GM21423 (cell line): ENCODE measurements around the gene MYO10.
"Not testable (repeated sequence)": the region's sequence is repeated elsewhere in the genome, so short reads cannot be mapped to it uniquely, and the experiment has no call there.

Experiments
- ATAC-seq: cut with Tn5 transposase; IDR thresholded peaks from one replicate; pipeline ENCODE4 v1.9.1; 2021; ENCODE audit warnings: mild to moderate bottlenecking, moderate library complexity; ENCODE audit not compliant: unreplicated experiment

Gene MYO10

DNA sequence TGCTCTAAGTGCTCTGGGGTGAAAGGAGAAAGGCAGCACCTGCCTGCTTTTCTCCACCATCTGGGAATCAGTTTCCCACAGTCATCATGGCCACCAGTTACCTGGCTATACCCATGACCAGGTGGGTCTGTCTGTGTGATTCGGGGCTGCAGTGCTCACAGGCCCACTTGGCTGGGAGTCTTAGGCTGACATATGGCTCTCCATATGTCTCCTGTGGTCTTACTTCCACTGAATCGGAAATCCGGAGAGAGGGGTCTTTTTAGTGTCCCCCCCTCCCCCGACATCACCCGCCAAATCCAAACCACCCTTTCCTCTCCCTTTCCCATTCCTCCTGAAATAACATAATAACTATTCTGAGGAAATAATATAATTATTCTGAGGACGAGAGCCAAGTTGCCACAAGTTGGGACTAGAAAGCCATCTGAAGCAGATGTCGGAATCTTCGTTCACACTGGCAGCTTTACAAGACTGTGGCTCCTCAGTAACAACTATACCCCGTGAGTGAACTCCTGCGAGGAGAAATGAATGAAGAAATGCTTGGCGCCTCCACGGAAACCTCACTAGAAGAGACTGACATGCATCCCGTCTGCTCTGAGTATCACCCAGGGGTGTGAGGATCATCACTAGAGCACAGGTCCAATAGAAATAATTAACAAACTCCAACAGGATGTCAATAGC is 143.4 kb downstream of the MYO10 start:
- no peak for ATAC-seq

DNA sequence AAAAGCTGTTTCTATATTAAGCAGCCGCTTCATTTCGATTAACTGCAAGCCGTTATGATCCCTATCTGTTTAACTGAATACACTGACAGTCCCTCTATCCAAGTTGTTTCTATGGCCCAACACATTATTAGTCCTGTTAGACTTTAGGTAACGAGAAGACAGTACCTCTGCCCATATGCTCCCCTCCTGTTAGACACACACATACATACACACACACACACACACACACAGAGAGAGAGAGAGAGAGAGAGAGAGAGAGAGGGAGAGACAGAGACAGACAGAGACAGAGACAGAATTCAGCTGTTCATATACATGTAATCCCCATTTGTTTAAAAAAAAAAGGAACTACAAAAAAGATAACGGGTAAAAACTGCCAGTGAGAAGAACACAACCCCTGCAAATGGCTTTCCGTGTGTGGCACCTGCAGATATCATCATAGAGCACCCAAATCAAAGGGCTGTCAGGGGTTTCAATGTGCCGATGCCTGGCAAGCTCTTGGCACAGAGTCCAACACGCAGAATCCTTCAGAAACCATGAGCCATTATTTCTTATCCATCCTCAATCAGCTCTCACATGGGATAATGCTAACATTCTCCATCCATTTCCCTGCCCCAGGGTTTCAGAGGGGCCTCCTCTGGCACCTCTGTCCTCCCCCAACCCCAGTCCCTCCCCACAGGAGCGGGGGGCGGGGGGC is 144.0 kb downstream of the MYO10 start:
- no peak for ATAC-seq

DNA sequence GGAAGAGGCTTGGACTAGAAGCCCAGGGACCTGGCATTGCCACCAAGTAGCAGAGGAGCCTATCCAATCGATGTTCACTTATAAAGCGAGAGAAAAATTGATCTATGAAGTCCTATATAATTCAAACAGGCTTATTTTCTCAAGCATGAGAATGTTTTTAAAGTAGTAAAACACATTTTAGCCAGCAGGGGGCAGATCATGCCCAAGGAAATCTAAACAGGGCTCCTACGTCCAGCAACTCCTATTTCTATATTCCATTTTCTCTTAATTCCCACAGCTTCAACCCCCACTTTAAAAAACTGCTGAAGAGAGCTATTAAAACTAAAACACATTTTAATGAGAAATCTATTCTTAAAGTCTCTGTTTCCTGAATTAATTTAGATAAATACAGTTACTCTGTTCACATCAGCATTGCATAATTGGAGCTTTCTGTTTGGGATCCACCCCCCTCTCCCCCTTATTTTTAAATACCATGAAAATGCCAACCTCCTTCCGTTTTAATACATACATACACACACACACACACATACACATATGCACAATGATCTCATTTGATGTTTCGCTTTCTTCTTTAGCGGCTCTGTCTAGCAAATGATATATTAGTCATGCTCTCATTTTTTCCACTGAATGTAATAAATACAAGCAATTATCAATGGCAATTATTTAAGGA is 144.9 kb downstream of the MYO10 start:
- ATAC-seq: no peak

DNA sequence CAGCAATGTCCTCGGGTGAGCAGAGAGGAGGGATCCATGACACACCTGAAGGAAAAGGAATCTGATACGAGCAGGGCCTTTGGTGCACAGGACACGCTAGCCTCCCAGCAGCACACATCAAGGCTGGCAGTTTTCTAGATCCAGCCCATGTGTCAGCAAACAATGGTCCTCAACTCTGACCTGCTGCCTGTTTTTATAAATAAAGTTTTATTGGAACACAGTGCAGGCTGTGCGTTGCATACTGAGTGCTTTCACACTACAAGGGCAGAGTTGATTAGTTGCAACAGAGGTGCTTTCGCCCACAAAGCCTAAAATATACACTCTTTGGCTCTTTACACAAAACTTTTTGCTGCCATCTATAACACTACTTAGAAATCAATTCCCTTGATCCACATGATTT is 147.1 kb downstream of the MYO10 start:
- no peak for ATAC-seq

DNA sequence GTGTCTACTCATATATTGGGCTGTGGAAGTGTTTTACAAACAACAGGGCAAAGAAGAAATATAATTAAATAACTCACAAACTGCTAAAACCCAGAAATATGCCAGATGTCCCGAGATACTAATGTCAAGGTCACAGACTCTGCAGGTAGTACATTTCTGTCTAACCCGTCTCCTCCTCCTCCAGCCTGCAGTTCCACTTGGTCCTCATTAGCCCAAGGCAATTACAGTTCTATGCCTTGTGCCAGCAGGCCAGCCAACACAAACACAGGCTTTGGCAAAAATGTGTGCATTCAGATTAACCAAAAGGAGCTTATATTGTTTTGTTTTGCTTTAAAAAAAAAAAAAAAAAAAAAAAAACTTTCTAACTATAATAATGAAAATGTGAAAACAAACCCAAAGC is 148.8 kb downstream of the MYO10 start:
- ATAC-seq: no peak

DNA sequence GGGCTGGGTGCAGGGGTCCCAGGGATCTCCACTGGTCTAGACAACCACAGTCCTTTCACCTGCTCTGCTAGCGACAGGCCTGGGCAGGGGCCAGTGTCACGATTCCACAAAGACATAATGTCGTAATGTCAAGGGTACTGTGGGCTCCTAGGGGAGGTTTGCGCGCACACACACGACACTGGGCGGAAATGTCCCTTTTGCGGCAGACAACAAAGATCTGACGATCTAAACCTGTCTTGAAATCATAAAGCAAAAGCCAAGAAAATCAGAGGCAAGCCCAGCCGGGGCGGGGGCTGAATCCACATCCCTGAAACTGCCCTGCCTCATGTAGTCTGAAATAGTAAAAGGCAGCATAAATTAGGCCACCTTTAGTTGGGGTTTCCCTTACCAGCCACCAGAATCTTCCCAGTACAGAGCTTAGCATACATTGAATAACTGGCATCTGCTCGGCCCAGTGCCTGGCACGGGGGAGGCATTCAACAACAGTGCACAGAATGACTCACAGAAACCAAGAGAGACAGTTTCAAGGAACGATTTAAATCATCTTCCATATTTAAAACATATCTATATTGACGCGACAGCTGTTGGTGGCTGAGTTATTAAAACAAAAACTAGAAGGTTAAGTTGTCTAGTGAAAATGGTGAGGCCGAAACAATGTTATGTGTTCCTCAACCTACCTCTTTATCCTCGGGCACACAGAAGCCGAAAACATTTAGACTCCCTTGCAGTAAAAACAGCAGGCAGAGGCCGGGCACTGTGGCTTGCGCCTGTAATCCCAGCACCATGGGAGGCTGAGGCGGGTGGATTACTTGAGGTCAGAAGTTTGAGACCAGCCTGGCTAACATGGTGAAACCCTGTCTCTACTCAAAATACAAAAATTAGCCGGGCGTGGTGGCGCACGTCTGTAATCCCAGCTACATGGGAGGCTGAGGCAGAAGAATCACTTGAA is 151.0 kb downstream of the MYO10 start:
- ATAC-seq: peak; percentile 95

DNA sequence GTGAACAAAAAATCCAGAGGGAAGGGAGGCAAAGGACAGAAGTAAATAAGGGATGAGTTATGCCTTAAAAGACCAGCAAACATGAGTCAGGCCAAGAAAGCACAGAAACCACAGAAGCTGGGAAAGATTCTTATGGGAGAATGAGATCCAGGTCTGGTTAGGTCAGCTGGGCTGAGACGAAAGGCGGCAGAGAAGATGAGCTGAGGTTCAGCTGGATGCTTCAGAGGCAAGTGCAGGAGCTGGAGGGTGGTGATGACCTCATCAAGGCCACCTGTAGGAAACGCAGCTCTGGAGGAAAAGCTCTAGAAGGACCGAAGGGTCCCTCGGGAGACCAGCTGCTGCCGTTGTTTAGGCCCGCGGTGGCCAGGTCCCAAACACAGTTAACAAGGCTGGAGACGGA is 152.0 kb downstream of the MYO10 start:
- ATAC-seq: no peak

DNA sequence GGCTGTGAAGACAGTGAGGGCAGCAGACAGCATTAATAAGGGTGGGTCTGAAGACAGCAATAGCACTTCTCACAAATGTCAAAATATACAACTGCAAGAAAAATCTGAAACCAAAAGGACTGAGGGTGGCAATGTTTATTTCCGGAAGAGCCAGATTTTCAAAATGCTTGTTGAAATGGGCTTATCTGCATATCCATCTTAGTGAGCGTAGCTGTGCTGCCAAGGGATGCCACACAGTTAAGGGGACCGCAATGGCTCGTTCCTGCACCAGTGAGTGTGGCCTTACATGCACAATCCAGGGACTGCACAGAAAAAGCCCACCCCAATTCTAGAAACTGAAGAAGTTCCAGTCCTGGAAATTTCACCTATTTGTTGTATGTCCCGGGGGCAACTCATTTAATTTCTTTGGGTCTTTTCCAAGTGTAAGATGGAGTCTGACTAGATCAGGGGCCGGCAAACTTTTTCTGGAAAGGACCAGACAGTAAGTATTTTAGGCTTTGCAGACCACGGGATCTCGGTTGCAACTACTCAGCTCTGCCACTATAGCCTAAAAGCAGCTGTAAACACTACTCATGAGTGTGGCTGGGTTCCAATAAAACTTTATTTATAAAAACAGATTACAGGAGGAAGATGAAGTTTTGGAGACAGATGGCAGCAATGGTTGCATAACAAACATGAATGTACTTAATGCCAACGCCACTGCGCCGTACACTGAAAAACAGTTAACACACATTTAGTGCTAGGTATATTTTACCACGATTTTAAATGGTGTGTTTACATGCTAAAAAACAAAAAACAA is 154.1 kb downstream of the MYO10 start:
- ATAC-seq: no peak

DNA sequence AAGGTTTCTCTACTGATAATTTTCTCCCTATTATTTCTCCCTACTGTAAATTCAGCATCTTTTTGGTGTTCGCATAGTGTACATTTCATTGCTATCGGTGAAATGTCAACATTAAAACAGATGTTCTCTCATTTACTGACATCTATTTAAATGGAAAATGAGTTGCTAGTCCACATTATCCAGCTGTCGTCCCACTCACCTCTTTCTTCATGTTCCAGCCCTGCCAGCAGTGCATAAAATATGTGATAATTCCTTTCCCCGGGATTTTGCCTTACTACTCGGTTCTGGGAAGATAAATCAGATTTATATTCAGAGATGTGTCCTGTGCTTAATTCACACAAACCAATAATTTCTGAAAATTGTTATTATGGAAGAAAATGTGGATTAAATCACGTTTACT is 155.8 kb downstream of the MYO10 start:
- ATAC-seq: no peak

DNA sequence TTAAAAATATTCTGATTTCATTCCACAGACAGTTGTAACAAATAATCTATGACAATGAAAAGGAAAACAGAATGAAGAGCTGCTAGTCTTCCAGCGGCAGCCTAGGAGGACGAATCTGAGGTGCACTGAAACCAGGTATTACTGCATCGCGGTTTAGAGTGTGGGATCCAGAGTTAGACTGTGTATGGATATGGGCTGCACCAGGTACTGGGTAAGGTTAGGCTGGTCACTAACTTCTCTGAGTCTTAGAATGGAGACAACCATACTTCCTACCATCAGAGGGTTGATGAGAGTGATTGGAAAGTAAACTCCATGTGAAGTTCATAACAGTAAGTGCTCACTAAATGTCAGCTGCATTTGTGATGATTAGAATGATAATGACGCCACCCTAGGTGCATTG is 158.7 kb downstream of the MYO10 start:
- no peak for ATAC-seq

DNA sequence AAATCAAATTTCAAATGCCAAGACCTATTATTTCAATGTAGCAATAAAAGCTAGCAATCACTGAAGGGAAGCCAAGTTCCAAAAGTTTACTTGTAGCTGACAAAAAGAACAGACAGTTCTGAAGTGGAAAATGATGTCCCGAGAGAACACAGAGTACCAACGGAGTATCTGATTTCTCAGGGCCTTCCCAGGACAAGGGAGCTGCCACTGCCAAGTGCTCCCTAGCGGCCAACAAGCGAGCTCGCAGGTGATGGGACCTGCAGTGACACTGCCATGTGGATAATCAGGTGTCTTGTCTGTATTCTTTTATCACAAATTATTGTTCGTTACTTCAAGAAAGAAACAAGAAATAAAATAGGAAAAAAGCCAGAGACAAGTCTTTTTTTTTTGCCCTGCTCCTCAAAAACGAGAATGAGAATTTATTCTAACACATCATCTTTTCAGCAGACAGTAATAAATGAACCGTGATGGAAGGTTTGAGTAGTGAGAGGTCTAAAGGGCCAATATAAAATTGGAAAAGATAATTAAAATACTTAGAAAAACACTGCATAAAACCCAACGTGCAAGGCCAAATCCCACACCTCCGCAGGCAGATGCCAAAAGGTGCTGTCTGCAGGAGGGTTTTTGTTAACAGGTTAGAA is 159.4 kb downstream of the MYO10 start:
- ATAC-seq: no peak

DNA sequence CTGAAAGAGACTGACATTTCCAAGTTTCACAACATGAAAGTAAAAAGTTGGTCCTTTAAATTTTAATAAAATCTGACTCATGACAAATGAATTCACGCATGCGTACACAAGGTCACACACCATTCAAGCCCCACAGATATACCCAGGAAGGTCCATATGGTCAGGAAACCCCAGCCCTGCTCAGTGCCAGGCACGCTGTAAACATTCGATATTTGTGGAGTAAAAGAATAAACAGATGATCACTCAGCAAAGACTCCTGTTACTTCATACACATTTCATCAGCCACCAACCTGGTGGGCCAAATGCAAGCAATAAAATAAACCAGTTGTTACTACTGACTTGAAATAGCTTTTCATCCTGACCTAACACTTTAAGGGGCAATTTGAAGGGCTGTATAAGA is 161.3 kb downstream of the MYO10 start:
- ATAC-seq: no peak

DNA sequence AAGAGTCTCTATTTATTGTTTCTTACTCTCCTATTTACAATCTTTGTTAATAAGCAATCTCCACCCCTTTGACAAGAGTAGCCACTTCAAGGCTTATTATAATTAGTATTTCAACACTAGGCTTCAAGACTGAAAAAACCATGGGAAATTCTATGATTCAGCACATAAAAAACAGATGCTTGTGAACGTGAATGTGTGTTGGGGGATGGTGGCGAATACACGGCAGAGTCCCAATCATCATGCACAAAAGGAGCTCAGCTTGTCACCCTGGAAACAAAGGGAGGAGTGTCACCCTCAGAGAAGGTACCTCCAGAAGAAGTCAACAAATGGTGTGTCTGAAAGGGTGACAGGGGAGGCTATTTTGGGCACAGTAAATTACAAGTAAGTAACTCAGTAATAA is 162.1 kb downstream of the MYO10 start:
- no peak for ATAC-seq

DNA sequence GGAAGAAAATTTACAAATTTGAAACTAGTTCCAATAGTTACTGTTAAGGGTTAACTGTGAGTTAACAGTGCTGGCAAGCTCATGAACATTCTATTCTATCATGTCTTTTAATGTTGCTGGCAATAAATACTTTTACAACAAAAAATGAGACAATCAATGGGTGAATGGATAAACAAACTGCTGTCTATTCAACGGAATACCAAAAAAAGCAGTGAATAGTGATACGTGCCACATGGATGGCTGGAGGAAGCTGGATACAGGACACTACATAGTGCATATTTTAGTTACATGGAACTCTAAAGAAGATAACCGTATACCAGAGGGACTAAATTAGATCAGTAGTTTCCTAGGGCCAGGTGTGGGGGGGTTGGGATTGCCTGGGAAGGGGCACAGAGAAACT is 163.5 kb downstream of the MYO10 start:
- no peak for ATAC-seq

DNA sequence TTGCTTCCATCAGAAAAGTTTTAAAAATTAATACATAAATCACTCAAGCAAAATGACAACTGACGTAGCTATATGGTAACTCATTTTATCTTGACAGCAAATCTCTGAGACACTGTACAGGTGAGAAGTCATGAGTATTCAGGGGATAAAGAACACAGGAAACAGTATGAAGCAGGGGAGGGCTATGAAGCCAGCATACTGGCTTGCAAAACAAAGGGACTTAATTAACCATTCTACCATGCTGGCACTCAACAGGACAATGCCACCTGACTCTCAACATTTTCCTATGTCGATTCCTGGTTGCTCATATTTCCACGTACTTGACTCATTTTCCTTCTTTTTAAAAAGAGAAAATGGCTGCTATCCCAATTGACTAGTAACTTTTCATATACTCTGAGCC is 167.9 kb downstream of the MYO10 start:
- ATAC-seq: no peak

DNA sequence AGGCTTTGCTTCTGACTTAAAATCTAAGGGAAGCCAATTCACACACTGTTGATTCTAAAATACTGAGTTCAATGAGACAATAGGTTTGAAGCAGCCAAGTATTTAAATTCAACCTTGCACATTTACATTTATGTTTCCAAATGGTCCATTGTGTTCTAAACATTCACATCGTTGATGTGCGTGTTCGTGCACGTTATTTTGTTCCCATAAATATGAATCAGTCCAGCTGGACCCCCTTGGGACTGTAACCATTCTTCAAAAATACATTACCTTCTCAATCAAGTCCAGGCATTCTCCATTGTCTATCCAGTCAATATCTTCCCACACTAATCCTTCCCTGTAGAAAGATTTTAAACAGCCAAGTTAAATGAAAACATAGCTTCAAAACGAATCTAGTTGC is 172.9 kb downstream of the MYO10 start:
- ATAC-seq: no peak

DNA sequence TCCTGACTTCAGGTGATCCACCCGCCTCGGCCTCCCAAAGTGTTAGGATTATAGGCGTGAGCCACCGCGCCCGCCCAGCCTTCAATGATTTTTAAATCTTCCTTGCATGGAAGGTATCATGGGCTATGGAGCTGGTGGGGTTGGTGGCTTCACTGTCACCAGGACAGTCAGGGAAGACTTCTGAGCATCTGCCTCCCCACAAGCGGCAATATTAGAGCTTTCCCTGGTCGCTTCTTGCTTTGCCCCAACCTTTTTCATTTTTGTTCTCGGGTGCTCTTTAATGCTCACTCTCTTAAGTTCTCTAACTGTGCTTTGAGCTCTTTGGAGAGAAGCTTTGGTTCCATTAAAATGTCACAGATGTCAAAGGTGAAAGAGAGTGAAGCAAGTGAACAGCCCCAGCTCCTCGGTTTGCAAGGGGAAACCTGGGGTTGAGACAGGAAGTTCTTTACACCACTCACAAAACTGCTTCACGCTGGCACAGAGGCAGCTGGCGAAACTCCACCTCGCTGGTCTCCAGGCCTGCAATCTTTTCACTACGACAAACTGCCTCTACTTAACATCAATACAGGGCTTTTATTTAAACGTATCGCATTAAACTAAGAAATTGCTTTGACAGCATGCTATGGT is 176.8 kb downstream of the MYO10 start:
- no peak for ATAC-seq

DNA sequence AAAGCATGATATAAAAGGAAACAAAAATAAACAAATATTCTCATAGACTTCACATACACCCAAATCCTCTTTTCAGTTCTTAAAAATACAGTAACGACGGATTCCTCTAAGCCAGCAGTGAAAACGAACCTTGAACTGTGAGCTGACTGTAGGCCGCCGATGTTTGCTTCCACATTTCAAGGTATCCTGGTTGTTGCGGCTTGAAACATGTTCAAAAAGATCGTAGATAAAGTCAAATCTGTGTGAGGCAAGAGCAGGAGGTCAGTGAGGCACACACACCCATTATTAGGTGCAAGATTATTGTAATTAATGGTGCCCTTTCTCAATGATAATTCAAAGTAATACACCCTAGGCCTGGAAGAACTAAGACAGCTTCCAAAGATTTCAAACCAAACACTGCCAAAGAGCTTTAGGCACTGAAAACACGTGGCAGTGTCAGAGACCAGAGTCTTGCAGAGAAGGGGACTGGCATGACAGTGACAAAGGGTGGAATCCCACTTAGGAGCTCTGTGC is 178.0 kb downstream of the MYO10 start:
- ATAC-seq: no peak

DNA sequence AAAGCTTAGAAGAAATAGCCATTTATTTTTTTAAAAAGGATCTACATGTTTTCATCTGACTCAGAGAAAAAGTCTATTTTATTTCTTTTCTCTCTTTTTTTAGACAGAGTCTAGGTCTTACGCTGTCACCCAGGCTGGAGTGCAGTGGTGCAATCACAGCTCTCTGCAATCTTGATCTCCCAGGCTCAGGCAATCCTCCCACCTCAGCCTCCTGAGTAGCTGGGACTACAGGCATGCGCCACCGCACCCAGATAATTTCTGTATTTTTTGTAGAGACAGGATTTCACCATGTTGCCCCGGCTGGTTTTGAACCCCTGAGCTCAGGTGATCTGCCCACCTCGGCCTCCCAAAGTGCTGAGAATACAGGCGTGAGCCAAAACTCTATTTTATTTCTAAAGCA is 178.5 kb downstream of the MYO10 start:
- ATAC-seq: not testable (repeated sequence)
